Measurements from ENCODE around the gene MRPL27.

Gene MRPL27

GRCh38 chr17:50364061-50364458 lies 8.9 kb downstream of the MRPL27 start:
- Histone ChIP-seq H3K27ac (replicated peaks) (no peak overlapping the region), H3K4me3 (replicated peaks; ENCODE audit: insufficient read depth, low read length) (no peak overlapping the region), H3K27me3 (ENCODE audit: insufficient read depth, poor library complexity, severe bottlenecking) (no peaks in the 10 kb centered on the region)
- DNase-seq (ENCODE audit: low read depth in 1 of 2, low spot score in 1 of 2), result no peak
- no peak for TF ChIP-seq GABPA (IDR thresholded peaks at IDR 0.05; ENCODE audit: low read depth)
- TF ChIP-seq SPI1 (IDR thresholded peaks at IDR 0.05; ENCODE audit: borderline replicate concordance, low read depth), result no peak
- no peak for TF ChIP-seq REST (IDR thresholded peaks at IDR 0.05; ENCODE audit: insufficient replicate concordance, low read depth)
- no peak for TF ChIP-seq POLR2AphosphoS5 (IDR thresholded peaks at IDR 0.05; ENCODE audit: low read depth)
- TF ChIP-seq, protein P1, sequence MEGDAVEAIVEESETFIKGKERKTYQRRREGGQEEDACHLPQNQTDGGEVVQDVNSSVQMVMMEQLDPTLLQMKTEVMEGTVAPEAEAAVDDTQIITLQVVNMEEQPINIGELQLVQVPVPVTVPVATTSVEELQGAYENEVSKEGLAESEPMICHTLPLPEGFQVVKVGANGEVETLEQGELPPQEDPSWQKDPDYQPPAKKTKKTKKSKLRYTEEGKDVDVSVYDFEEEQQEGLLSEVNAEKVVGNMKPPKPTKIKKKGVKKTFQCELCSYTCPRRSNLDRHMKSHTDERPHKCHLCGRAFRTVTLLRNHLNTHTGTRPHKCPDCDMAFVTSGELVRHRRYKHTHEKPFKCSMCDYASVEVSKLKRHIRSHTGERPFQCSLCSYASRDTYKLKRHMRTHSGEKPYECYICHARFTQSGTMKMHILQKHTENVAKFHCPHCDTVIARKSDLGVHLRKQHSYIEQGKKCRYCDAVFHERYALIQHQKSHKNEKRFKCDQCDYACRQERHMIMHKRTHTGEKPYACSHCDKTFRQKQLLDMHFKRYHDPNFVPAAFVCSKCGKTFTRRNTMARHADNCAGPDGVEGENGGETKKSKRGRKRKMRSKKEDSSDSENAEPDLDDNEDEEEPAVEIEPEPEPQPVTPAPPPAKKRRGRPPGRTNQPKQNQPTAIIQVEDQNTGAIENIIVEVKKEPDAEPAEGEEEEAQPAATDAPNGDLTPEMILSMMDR (IDR thresholded peaks at IDR 0.05; ENCODE audit: insufficient read depth, low read length), result no peak

DNA sequence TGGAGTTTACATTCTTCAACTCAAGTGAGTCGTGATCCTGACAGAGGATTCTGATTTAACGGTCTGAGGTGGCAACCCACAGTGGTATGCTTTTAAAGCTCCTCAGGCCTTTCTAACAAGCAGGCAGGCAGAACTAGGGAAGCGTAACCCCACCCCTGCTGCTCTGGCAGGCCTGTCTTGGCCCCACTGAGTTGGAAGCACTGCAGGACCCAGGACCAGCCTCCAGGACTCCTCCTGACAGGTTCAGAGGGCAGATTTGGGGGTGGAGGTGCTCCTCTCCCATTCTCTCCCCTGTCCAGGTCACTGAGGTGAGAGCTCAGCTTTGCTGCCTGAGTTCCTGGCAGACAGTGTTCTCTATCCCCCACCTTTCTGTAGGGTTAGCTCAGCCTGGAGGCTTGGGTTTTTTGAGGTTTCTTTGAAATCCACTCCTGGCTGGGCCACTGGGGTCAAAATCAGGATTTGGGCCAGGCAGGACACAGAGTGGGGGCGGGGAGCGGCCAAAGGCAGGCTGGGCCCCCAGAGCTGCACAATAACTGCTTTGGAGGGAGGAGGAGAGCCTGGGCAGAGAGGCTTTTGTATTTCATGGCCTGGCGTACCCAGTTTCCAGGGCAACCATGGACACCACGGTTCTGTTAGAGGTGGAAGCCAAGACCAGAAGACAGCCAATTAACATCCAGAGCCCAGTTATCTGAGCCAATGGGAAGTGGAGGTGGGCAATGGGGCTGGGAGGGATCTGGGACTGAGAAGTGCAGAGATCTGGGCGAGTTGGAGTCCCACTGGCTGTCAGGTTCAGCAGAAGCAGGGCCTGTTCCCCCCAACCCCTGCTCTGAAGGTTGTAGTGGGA lies 9.5 kb downstream of the MRPL27 start:
- H3K27ac ChIP-seq (replicated peaks), result no peak overlapping the region

GRCh38 chr17:50362661-50363060 lies 10.3 kb downstream of the MRPL27 start:
- Histone ChIP-seq H3K27ac (replicated peaks) (no peak overlapping the region), H3K27me3 (ENCODE audit: insufficient read depth, poor library complexity, severe bottlenecking) (no peaks in the 10 kb centered on the region), H3K4me3 (replicated peaks; ENCODE audit: insufficient read depth, low read length) (no peak overlapping the region)
- TF ChIP-seq SPI1 (IDR thresholded peaks at IDR 0.05; ENCODE audit: borderline replicate concordance, low read depth) (no peak), POLR2AphosphoS5 (IDR thresholded peaks at IDR 0.05; ENCODE audit: low read depth) (no peak), GABPA (IDR thresholded peaks at IDR 0.05; ENCODE audit: low read depth) (no peak), REST (IDR thresholded peaks at IDR 0.05; ENCODE audit: insufficient replicate concordance, low read depth) (no peak)
- TF ChIP-seq, protein P1 (IDR thresholded peaks at IDR 0.05; ENCODE audit: insufficient read depth, low read length), result no peak
- DNase-seq (ENCODE audit: low read depth in 1 of 2, low spot score in 1 of 2), result no peak

More for the DNA sequence above, 9.5 kb downstream of the MRPL27 start:
- no peak for TF ChIP-seq GABPA (IDR thresholded peaks at IDR 0.05; ENCODE audit: low read depth)
- TF ChIP-seq, protein P1 (IDR thresholded peaks at IDR 0.05; ENCODE audit: insufficient read depth, low read length), result no peak
- TF ChIP-seq POLR2AphosphoS5 (IDR thresholded peaks at IDR 0.05; ENCODE audit: low read depth), result no peak
- no peak for TF ChIP-seq REST (IDR thresholded peaks at IDR 0.05; ENCODE audit: insufficient replicate concordance, low read depth)
- no peak for TF ChIP-seq SPI1 (IDR thresholded peaks at IDR 0.05; ENCODE audit: borderline replicate concordance, low read depth)
- no peak for DNase-seq (ENCODE audit: low read depth in 1 of 2, low spot score in 1 of 2)
- Histone ChIP-seq H3K27me3 (ENCODE audit: insufficient read depth, poor library complexity, severe bottlenecking) (no peaks in the 10 kb centered on the region), H3K4me3 (replicated peaks; ENCODE audit: insufficient read depth, low read length) (no peak overlapping the region)
